DOHH2 (cell line): ENCODE data around the gene BAD.

ENCODE experiments used
- H3F3A ChIP-seq: fragments of 200-600 bp; sonication (generic), shearing (Covaris generic); 2 replicates; pipeline ENCODE4 v1.6.0; 2016; ENCODE audit warnings: antibody characterized with exemption, mild to moderate bottlenecking; ENCODE audit not compliant: control insufficient read depth, insufficient read depth
- H3K27ac ChIP-seq: fragments of 200-600 bp; sonication (generic); 2 replicates; pipeline ENCODE4 v1.5.1; 2014; ENCODE audit warnings: low read depth, mild to moderate bottlenecking, low read length, moderate library complexity
- H3K27me3 ChIP-seq: fragments of 200-600 bp; sonication (generic); 2 replicates; pipeline ENCODE4 v1.6.1; 2014; ENCODE audit warnings: mild to moderate bottlenecking, low read length, mixed read lengths; ENCODE audit not compliant: control insufficient read depth
- H3K36me3 ChIP-seq: fragments of 200-600 bp; sonication (generic); 2 replicates; pipeline ENCODE4 v1.6.1; 2014; ENCODE audit warnings: mild to moderate bottlenecking, low read length, moderate library complexity, mixed read lengths; ENCODE audit not compliant: control insufficient read depth
- H3K4me1 ChIP-seq: fragments of 200-600 bp; sonication (generic); 2 replicates; pipeline ENCODE4 v1.6.1; 2014; ENCODE audit warnings: mild to moderate bottlenecking, low read length, mixed read lengths; ENCODE audit not compliant: control insufficient read depth
- H3K4me2 ChIP-seq: fragments of 200-600 bp; sonication (generic); 2 replicates; pipeline ENCODE4 v1.6.0; 2014; ENCODE audit warnings: mild to moderate bottlenecking, low read length, moderate library complexity
- H3K4me3 ChIP-seq: fragments of 200-600 bp; sonication (generic); 2 replicates; pipeline ENCODE4 v1.5.1; 2014; ENCODE audit warnings: mild to moderate bottlenecking, low read length, mixed read lengths
- H3K79me2 ChIP-seq: fragments of 200-600 bp; sonication (generic); 2 replicates; pipeline ENCODE4 v1.6.1; 2014; ENCODE audit warnings: mild to moderate bottlenecking, low read length, mixed read lengths; ENCODE audit not compliant: control insufficient read depth
- H3K9me2 ChIP-seq: fragments of 200-600 bp; sonication (generic); replicated peaks from 2 replicates; pipeline ENCODE4 v1.6.1; 2014; ENCODE audit warnings: mild to moderate bottlenecking, low read length, mixed read lengths; ENCODE audit not compliant: control insufficient read depth
- H3K9me3 ChIP-seq: fragments of 200-600 bp; sonication (generic); 2 replicates; pipeline ENCODE4 v1.6.1; 2014; ENCODE audit warnings: antibody characterized with exemption, low read length, mixed read lengths; ENCODE audit not compliant: control insufficient read depth, insufficient read depth
- H4K20me1 ChIP-seq: fragments of 200-600 bp; sonication (generic); 2 replicates; pipeline ENCODE4 v1.6.0; 2014; ENCODE audit warnings: low read depth, mild to moderate bottlenecking, antibody characterized with exemption, low read length, moderate library complexity; ENCODE audit not compliant: control insufficient read depth, insufficient read depth
- EZH2phosphoT487 ChIP-seq: fragments of 200-600 bp; sonication (generic); IDR thresholded peaks from 2 replicates; pipeline ENCODE4 v1.6.1; 2017; ENCODE audit warnings: borderline replicate concordance, mild to moderate bottlenecking, antibody characterized with exemption, low read length, moderate library complexity, mixed read lengths
- TF ChIP-seq, protein P1 (sequence below): fragments of 200-600 bp; sonication (generic); IDR thresholded peaks from one replicate; pipeline ENCODE4 v1.5.1; 2014; ENCODE audit warnings: antibody characterized with exemption, mild to moderate bottlenecking, low read depth, low read length; ENCODE audit not compliant: poor library complexity, severe bottlenecking

The BAD gene

DNA sequence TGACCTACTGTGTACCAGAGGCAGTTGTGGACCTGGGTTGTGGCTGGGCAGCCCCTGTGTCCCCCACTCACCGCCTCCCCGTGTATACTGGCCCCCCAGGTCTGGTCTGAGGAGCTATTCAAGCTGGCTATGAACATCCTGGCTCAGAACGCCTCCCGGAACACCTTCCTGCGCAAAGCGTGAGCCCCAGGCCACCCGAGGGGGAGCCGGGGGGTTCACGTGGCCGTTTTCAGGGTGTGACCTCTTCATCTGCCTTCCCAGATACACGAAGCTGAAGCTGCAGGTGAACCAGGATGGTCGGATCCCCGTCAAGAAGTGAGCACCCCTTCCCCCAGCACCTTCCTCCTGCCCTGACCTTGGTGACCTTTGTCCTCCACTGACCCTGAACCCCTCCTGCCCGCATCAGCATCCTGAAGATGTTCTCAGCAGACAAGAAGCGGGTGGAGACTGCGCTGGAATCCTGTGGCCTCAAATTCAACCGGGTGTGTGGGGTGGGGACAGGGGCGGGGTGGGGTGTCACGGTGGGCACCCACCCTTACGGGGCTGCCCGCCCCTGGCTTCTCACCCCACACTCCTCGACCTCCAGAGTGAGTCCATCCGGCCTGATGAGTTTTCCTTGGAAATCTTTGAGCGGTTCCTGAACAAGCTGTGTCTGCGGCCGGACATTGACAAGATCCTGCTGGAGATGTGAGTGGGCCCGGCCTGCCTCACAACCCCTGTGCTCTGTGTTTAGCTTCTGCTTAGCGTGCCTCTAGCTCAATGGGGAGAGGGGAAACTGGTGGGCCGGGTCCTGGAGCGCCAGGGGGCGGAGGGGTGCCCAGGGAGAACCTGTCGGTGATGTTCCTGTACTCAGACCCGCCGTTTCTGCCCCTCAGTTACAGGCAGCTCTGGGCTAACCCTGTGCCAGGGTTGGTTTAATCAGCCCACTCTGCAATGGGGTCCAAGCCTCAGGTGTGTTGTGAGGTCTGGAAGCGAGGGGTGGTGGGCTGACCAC lies 29.0 kb downstream of the BAD start:
- peaks cover 15% of the 10 kb centered on the region for H3K79me2 ChIP-seq
- no peaks in the 10 kb centered on the region for H3K27me3 ChIP-seq
- H3K4me3 ChIP-seq: no peak overlapping the region
- H3K27ac ChIP-seq: no peak overlapping the region
- no peaks in the 10 kb centered on the region for H3K9me2 ChIP-seq
- no peak overlapping the region for H3K4me2 ChIP-seq
- peaks cover 22% of the 10 kb centered on the region for H3K4me1 ChIP-seq
- no peaks in the 10 kb centered on the region for H3K9me3 ChIP-seq
- 0 out of 2 replicates have a peak, but pooled peaks cover 5% of the 10 kb centered on the region for H3F3A ChIP-seq
- no peak for TF ChIP-seq EZH2phosphoT487
- TF ChIP-seq, protein P1, sequence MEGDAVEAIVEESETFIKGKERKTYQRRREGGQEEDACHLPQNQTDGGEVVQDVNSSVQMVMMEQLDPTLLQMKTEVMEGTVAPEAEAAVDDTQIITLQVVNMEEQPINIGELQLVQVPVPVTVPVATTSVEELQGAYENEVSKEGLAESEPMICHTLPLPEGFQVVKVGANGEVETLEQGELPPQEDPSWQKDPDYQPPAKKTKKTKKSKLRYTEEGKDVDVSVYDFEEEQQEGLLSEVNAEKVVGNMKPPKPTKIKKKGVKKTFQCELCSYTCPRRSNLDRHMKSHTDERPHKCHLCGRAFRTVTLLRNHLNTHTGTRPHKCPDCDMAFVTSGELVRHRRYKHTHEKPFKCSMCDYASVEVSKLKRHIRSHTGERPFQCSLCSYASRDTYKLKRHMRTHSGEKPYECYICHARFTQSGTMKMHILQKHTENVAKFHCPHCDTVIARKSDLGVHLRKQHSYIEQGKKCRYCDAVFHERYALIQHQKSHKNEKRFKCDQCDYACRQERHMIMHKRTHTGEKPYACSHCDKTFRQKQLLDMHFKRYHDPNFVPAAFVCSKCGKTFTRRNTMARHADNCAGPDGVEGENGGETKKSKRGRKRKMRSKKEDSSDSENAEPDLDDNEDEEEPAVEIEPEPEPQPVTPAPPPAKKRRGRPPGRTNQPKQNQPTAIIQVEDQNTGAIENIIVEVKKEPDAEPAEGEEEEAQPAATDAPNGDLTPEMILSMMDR: no peak
- H3K36me3 ChIP-seq: peaks cover 39% of the 10 kb centered on the region
- H4K20me1 ChIP-seq: peaks cover 5% of the 10 kb centered on the region; the same call in 1 of the 2 replicates

DNA sequence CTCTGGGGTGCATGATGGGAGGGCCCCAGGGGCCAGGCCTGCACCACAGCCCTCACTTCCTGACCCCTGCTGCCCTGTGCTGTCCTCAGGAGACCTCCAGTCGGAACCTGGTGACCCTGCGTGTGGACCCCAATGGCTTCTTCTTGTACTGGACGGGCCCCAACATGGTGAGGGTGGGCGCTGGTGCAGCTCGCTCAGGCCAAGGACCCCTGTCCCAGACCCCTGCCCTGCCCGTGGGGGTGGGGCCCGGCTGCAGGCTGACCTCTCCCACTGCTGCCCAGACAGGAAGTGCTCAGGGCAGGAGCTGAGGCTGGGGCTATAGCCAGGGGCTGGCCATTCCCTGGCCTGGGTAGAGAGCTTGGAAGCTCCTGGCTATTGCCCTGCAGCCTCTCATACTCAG lies 30.1 kb downstream of the BAD start:
- peaks cover 29% of the 10 kb centered on the region for H3K4me1 ChIP-seq
- no peaks in the 10 kb centered on the region for H3K9me3 ChIP-seq
- TF ChIP-seq, protein P1: no peak
- no peak for TF ChIP-seq EZH2phosphoT487
- H3F3A ChIP-seq: 0 out of 2 replicates have a peak, but pooled peaks cover 5% of the 10 kb centered on the region
- H3K4me2 ChIP-seq: no peak overlapping the region
- peaks cover 5% of the 10 kb centered on the region; the same call in 1 of the 2 replicates for H4K20me1 ChIP-seq
- H3K36me3 ChIP-seq: peaks cover 30% of the 10 kb centered on the region
- no peak overlapping the region for H3K4me3 ChIP-seq
- H3K27ac ChIP-seq: no peak overlapping the region
- peaks cover 15% of the 10 kb centered on the region for H3K79me2 ChIP-seq
- H3K27me3 ChIP-seq: no peaks in the 10 kb centered on the region
- H3K9me2 ChIP-seq: no peaks in the 10 kb centered on the region

DNA sequence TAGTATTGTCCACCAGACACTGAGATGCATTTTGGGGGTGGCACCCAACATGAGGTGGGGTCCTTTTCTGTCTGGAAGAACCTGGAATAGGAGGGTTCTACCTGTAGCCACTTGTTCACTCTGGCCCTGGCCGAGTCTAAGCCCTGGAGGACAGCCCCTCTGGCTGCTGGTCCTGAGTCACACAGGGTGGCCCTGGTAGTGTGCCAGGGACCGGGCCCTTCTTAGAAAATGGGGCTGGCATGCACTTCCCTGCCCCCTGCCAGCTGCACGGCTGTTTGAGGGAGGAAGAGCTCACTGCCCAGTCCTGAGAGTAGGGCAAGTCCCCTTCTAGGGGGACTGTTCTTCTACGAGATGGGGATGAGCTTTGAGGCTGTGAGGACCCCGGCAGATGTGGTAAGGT lies 31.0 kb downstream of the BAD start:
- Histone ChIP-seq H3K9me2 (no peaks in the 10 kb centered on the region), H4K20me1 (peaks cover 5% of the 10 kb centered on the region; the same call in 1 of the 2 replicates), H3K4me3 (no peak overlapping the region), H3F3A (peaks cover 5% of the 10 kb centered on the region; the same call in 1 of the 2 replicates), H3K36me3 (peaks cover 22% of the 10 kb centered on the region), H3K4me1 (peaks cover 29% of the 10 kb centered on the region), H3K27ac (no peak overlapping the region), H3K27me3 (no peaks in the 10 kb centered on the region), H3K4me2 (no peak overlapping the region), H3K9me3 (no peaks in the 10 kb centered on the region), H3K79me2 (peaks cover 15% of the 10 kb centered on the region)
- no peak for TF ChIP-seq EZH2phosphoT487
- TF ChIP-seq, protein P1: no peak
